Measurements from ENCODE around the gene MRTO4.

DNA sequence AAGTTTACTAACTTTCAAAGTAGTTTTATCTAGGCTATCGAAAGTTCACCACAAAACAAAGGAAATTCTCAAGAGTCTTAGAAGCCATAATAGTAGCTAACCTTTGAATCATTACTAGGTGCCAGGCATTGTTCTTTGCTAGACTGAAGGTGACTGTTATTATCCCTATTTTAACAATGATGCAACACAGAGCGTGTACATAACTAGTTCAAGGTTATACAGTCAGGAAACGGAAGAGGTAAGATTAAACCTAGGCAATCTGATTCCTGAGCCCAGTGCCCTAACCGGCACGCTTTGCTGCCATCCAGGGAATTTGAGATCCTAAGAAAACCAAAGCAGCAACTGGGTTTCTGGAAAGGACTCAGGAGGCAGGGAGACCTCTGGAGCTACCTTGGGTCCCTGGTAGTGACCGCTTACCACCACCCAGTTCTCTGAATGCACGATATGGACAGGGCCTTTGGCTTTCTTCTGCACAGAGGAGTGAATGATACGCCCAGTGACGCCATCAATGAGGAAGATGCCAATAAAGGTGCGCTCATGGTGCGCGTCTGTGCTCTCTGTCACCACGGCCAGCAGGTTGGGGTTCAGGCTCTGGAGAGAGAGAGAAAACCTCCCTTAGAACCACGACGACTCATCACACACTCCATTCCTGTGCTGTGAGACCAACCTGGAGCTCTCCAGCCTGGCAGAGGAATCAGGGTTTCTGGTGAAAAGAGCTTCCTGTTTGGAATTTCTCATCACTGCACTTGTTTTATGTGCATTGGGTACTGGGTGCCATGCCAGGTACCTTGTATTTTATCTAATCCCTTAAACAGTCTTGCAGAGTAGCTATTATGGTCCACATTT, 28.4 kb upstream of the MRTO4 start:
- TF ChIP-seq POLR2A (IDR thresholded peaks at IDR 0.05; ENCODE audit: low read length), result no peak
- no peak for TF ChIP-seq GATA1 (IDR thresholded peaks at IDR 0.05; ENCODE audit: low read depth, low read length)
